K562 (cell line): ENCODE results near the gene CDS2.

Experiments
- CBX2 ChIP-seq: fragments of 200-600 bp; sonication (generic); IDR thresholded peaks from one replicate; pipeline ENCODE4 v1.6.1; 2012; ENCODE audit warnings: mild to moderate bottlenecking, low read length, inconsistent platforms; ENCODE audit not compliant: insufficient read depth, poor library complexity, severe bottlenecking
- CEBPZ ChIP-seq: fragments of 150-350 bp; IDR thresholded peaks from 2 replicates; pipeline ENCODE4 v1.6.1; 2014; ENCODE audit warnings: low read depth, mild to moderate bottlenecking, low read length, borderline replicate concordance
- MAFK ChIP-seq: IDR thresholded peaks from 2 replicates; pipeline ENCODE4 v1.6.1; 2011; ENCODE audit warnings: low read length, improper control_type of control experiment
- MEF2A ChIP-seq: IDR thresholded peaks from 2 replicates; pipeline ENCODE4 v1.6.1; 2011; ENCODE audit warnings: low read depth, mild to moderate bottlenecking, low read length, moderate library complexity; ENCODE audit not compliant: control insufficient read depth
- NFIC ChIP-seq: fragments of 450-650 bp; IDR thresholded peaks from 2 replicates; pipeline ENCODE4 v1.6.1; 2017; ENCODE audit warnings: mild to moderate bottlenecking, inconsistent platforms
- POLR2AphosphoS5 ChIP-seq: IDR thresholded peaks from 2 replicates; pipeline ENCODE4 v1.6.1; 2011; ENCODE audit warnings: mild to moderate bottlenecking, low read depth, low read length, moderate library complexity; ENCODE audit not compliant: control insufficient read depth, insufficient read depth
- PTBP1 ChIP-seq: fragments of 200-400 bp; formaldehyde crosslinking; IDR thresholded peaks from 2 replicates; pipeline ENCODE4 v1.6.1; 2017; ENCODE audit warnings: low read depth, low read length
- TBP ChIP-seq: optimal IDR thresholded peaks from 2 replicates; pipeline ENCODE3; 2011; ENCODE audit warnings: low read depth, low read length, improper control_type of control experiment
- ZNF583 ChIP-seq: fragments of 250-450 bp; sonication (Bioruptor Pico); IDR thresholded peaks from 2 replicates; pipeline ENCODE4 v1.4.0; 2020
- TF ChIP-seq, protein P1 (sequence below): IDR thresholded peaks from 2 replicates; pipeline ENCODE4 v1.6.1; 2011; ENCODE audit warnings: borderline replicate concordance, low read depth, mild to moderate bottlenecking, moderate library complexity, low read length; ENCODE audit not compliant: insufficient read depth, poor library complexity, severe bottlenecking
- TF ChIP-seq, protein P2 (sequence below), 3 experiments: IDR thresholded peaks in 2 of 3; conservative IDR thresholded peaks in 1 of 3; 2 replicates each; pipeline ENCODE4 v1.5.1; 2011 to 2012; ENCODE audit warnings: low read length in 3 of 3, mild to moderate bottlenecking in 3 of 3, control low read depth in 2 of 3, improper control_type of control experiment in 1 of 3, inconsistent platforms in 1 of 3, low read depth in 1 of 3, mixed read lengths in 1 of 3, moderate library complexity in 1 of 3; ENCODE audit not compliant: insufficient read depth in 2 of 3
- TF ChIP-seq, protein P3 (sequence below): sonication (generic); formaldehyde crosslinking; IDR thresholded peaks from 2 replicates; pipeline ENCODE4 v1.9.0; 2022; ENCODE audit warnings: mild to moderate bottlenecking, missing genetic modification reagents

- TF ChIP-seq PTBP1 = no peak
- TF ChIP-seq, protein P1, sequence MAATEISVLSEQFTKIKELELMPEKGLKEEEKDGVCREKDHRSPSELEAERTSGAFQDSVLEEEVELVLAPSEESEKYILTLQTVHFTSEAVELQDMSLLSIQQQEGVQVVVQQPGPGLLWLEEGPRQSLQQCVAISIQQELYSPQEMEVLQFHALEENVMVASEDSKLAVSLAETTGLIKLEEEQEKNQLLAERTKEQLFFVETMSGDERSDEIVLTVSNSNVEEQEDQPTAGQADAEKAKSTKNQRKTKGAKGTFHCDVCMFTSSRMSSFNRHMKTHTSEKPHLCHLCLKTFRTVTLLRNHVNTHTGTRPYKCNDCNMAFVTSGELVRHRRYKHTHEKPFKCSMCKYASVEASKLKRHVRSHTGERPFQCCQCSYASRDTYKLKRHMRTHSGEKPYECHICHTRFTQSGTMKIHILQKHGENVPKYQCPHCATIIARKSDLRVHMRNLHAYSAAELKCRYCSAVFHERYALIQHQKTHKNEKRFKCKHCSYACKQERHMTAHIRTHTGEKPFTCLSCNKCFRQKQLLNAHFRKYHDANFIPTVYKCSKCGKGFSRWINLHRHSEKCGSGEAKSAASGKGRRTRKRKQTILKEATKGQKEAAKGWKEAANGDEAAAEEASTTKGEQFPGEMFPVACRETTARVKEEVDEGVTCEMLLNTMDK = no peak
- TF ChIP-seq TBP = no peak
- TF ChIP-seq MEF2A = no peak
- TF ChIP-seq POLR2AphosphoS5 = no peak
- no peak for TF ChIP-seq CEBPZ
- no peak for TF ChIP-seq ZNF583
- TF ChIP-seq MAFK = no peak
- TF ChIP-seq, protein P2, sequence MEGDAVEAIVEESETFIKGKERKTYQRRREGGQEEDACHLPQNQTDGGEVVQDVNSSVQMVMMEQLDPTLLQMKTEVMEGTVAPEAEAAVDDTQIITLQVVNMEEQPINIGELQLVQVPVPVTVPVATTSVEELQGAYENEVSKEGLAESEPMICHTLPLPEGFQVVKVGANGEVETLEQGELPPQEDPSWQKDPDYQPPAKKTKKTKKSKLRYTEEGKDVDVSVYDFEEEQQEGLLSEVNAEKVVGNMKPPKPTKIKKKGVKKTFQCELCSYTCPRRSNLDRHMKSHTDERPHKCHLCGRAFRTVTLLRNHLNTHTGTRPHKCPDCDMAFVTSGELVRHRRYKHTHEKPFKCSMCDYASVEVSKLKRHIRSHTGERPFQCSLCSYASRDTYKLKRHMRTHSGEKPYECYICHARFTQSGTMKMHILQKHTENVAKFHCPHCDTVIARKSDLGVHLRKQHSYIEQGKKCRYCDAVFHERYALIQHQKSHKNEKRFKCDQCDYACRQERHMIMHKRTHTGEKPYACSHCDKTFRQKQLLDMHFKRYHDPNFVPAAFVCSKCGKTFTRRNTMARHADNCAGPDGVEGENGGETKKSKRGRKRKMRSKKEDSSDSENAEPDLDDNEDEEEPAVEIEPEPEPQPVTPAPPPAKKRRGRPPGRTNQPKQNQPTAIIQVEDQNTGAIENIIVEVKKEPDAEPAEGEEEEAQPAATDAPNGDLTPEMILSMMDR (IDR thresholded peaks at IDR 0.05 in 2 of 3, conservative IDR thresholded peaks at IDR 0.05 in 1 of 3; ENCODE audit: insufficient read depth in 2 of 3, low read depth in 1 of 3, low read length in 3 of 3) = no peak
- no peak for TF ChIP-seq CBX2
- TF ChIP-seq, protein P3, sequence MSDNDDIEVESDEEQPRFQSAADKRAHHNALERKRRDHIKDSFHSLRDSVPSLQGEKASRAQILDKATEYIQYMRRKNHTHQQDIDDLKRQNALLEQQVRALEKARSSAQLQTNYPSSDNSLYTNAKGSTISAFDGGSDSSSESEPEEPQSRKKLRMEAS (CRISPR knock-in tag) = no peak
- TF ChIP-seq NFIC = no peak
Measured at GRCh38 chr20:5192570-5193431, 66.0 kb downstream of the CDS2 start.
